HG03097 (cell line): ENCODE measurements around the gene SDHAF2.

ENCODE experiments used
- ATAC-seq: cut with Tn5 transposase; IDR thresholded peaks from one replicate; pipeline ENCODE4 v1.9.1; 2021; ENCODE audit not compliant: unreplicated experiment, low FRiP score

Gene SDHAF2

GRCh38 chr11:61494381-61494961, 64.5 kb downstream of the SDHAF2 start:
- ATAC-seq: no peak

DNA sequence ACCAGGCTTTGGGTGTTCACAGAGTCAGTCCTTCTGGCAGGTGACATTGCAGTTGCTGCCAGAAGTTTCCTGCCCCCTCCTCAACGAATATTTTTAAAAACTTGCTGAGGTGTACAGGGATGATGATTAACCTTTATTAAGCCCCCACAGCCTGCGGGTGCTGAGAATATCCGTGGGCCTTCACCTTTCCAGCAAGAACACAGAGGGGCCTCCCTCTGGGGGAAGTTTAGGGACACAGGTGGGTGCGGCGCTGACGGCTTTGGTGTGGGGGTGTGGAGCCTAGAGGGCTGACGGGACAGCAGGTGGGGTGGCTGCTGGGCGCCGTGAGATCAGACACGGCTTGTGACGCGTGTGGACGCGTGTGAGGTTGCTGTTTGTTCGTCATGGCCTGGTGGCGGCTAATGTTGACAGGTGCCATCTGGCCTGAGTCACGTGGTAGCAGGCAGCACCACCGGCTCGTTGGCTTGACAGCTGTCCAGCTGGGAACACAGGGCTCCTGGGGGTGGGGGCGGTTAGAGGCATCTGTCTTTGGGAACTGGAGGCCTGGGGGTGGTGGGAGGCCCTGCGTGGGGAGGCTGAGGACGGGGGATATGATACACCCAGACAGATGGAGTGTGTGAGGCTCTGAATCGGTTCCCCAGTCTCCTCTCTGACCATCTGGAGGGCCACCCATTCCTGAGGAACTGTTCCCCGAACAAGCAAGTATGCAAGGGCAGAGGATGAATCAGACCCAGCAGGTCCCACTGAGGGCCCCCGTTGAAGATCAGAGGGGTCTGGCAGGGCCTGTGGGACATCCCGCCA, 66.1 kb downstream of the SDHAF2 start:
- ATAC-seq: no peak
